Activated T-helper 2 cell treated with anti-CD3 and anti-CD28 coated beads, Interferon-gamma antibody, Interleukin-2, Interleukin-4, amounts not matched to agents 10 μg/mL and 5 μg/mL and 100 μg/mL, durations not matched to agents 14 hours and 24 hours and 36 hours (primary cell): ENCODE measurements around the gene WIZ. TPM values are rescaled to one million over a fixed set of nuclear protein-coding genes. Genes with fewer than 3 reads are reported as not detected.
A peak's percentile ranks its signal among the peaks of the same experiment; 100 is the strongest.
"Not testable (repeated sequence)": the region's sequence is repeated elsewhere in the genome, so short reads cannot be mapped to it uniquely, and the experiment has no call there.

ENCODE experiments used
- DNase-seq: peaks from one replicate; pipeline ENCODE4 v3.0.0; 2021; ENCODE audit warnings: low spot score
- H3K27ac Mint-ChIP-seq: one replicate; pipeline ENCODE4 v1.8.0; 2021; ENCODE audit warnings: mixed read lengths
- H3K27me3 Mint-ChIP-seq: one replicate; pipeline ENCODE4 v1.8.0; 2021; ENCODE audit warnings: low read depth, mixed read lengths
- H3K36me3 Mint-ChIP-seq: one replicate; pipeline ENCODE4 v1.8.0; 2021; ENCODE audit warnings: low read depth, mixed read lengths
- H3K4me1 Mint-ChIP-seq: one replicate; pipeline ENCODE4 v1.8.0; 2021; ENCODE audit warnings: low read depth, mixed read lengths
- H3K4me3 Mint-ChIP-seq: one replicate; pipeline ENCODE4 v1.8.0; 2021; ENCODE audit warnings: low read depth, mild to moderate bottlenecking, moderate library complexity, mixed read lengths
- H3K9me3 Mint-ChIP-seq: one replicate; pipeline ENCODE4 v1.8.0; 2021; ENCODE audit warnings: mixed read lengths
- intact Hi-C: fragments of 100-400 bp; cut with micrococcal nuclease; formaldehyde crosslinking; loops from one replicate; pipeline ENCODE4 v1.15.1; 2023
- total RNA-seq: library from RNA; stranded (reverse); gene quantifications from 2 replicates; pipeline ENCODE4 v1.2.3, GENCODE V29; 2022

Gene WIZ
- total RNA-seq, 1 donor from 2014 or later = 30.1 TPM

- H3K27ac Mint-ChIP-seq, H3K36me3 Mint-ChIP-seq, H3K4me3 Mint-ChIP-seq, H3K9me3 Mint-ChIP-seq, DNase-seq, intact Hi-C loops: not testable (repeated sequence)
- Mint-ChIP-seq H3K4me1 (peaks cover 13% of the 10 kb centered on the region), H3K27me3 (peaks cover 10% of the 10 kb centered on the region)
Measured at GRCh38 chr19:15473821-15474220, 24.1 kb upstream of the WIZ start.

GRCh38 chr19:15471639-15472101, 21.9 kb upstream of the WIZ start:
- peaks cover 33% of the 10 kb centered on the region for H3K4me1 Mint-ChIP-seq
- intact Hi-C loops = no loop called here

DNA sequence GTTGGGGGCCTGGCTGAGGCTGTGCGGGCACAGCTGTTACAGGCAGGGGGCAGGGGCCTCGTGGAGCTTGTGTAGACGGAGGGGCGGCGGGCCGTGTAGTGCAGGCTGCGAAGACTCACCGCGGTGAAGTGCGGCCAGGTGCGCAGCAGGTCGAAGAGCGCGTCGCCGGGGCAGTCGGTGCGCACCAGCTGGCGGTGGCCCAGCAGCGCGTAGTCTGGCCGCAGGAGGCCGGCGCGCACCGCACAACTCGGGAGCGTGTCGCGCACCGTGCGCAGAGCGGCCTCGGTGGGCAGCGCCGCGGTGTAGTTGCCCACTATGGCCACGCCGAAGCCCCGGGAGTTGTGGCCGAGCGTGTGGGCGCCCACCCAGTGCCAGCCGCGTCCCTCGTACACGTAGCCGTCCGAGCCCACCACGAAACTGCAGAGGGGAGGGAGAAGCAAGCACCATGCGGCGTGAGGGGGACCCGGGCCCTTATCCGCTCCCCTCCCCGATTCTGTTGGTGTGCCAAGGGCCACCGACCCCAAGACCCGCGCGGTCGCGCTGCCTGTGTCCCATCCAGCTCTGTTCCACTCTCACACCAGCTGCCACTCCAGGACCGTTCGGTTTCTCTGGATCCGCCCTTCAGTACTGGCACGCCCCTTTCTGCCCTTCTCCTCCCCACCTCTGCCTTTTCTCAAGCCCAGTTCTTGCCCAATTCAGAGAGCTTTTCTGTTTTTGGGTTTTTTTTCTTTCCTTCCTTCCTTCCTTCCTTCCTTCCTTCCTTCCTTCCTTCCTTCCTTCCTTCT, 19.9 kb upstream of the WIZ start:
- H3K4me3 Mint-ChIP-seq = peak overlapping the region; percentile 45
- peaks cover 42% of the 10 kb centered on the region for H3K4me1 Mint-ChIP-seq
- no peak overlapping the region for H3K27ac Mint-ChIP-seq
- H3K36me3 Mint-ChIP-seq = peaks cover 21% of the 10 kb centered on the region
- intact Hi-C loops = loop anchor here (10.0 kb wide), 1 partner anchor 605 kb away; the partner anchor contains the start of gene TPM4
- peaks cover 14% of the 10 kb centered on the region for H3K27me3 Mint-ChIP-seq
- H3K9me3 Mint-ChIP-seq = peaks cover 3% of the 10 kb centered on the region
- no peak for DNase-seq

More at GRCh38 chr19:15471639-15472101, 21.9 kb upstream of the WIZ start:
- peaks cover 16% of the 10 kb centered on the region for H3K36me3 Mint-ChIP-seq
- no peak overlapping the region for H3K27ac Mint-ChIP-seq
- peaks cover 3% of the 10 kb centered on the region for H3K9me3 Mint-ChIP-seq
- H3K4me3 Mint-ChIP-seq = no peak overlapping the region
- H3K27me3 Mint-ChIP-seq = peaks cover 14% of the 10 kb centered on the region
- DNase-seq = no peak

DNA sequence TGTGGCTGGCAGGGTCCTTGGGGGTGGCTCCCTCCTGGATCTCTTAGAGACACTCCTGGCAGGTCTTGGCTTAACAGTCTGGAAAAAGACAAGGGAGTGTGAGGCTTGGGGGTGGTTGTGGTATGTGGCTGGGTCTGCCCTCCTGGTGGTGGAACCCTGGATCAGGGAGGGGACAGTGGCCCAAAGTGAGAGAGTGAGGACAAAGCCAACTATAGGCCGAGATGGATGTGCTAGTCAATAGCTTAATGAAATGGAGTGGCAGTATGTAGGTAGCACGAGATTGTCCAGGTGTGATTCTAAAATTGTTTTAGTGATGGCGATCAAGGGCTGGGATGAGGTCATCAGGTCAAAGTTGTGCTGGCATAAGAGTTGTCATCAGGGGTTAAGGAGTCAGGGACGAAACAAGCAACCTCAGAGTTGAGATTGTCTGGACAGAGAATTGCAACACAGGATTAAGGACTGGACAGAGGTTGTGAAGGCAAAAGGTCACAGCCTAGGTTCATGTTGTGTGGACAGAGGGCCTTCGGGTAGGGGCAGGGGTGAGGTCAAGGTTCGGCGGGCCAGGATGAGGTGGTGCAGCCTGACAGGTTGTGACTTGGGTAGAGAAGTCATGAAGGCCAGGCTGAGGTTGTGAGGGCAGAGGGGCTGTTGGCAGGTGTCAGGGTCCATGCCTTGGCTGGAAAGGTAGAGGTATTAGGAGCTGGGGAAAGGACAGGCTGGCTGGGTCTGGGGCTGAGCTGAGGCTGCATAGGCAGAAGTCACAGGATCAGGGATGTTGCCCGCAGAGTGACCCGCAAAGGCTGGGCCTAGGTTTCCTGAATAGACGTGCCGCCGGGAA, 19.1 kb upstream of the WIZ start:
- intact Hi-C loops = loop anchor here (10.0 kb wide), 1 partner anchor 606 kb away; the partner anchor contains the start of gene TPM4
- Mint-ChIP-seq H3K27ac (peak overlapping the region; percentile 1), H3K27me3 (peaks cover 14% of the 10 kb centered on the region), H3K4me1 (peaks cover 46% of the 10 kb centered on the region), H3K4me3 (peak overlapping the region; percentile 43), H3K9me3 (peaks cover 3% of the 10 kb centered on the region), H3K36me3 (peaks cover 25% of the 10 kb centered on the region)
- DNase-seq = no peak

- peaks cover 45% of the 10 kb centered on the region for H3K4me1 Mint-ChIP-seq
- peak overlapping the region; percentile 90 for H3K27ac Mint-ChIP-seq
- H3K9me3 Mint-ChIP-seq = peaks cover 3% of the 10 kb centered on the region
- DNase-seq = no peak
- intact Hi-C loops = loop anchor here (1.0 to 10.0 kb wide), 7 partner anchors 35 to 607 kb away; partner anchors contain the start of genes AKAP8 and TPM4
- H3K36me3 Mint-ChIP-seq = peaks cover 32% of the 10 kb centered on the region
- H3K4me3 Mint-ChIP-seq = peak overlapping the region; percentile 60
- H3K27me3 Mint-ChIP-seq = peaks cover 14% of the 10 kb centered on the region
Measured at GRCh38 chr19:15467734-15468214, 18.0 kb upstream of the WIZ start.

DNA sequence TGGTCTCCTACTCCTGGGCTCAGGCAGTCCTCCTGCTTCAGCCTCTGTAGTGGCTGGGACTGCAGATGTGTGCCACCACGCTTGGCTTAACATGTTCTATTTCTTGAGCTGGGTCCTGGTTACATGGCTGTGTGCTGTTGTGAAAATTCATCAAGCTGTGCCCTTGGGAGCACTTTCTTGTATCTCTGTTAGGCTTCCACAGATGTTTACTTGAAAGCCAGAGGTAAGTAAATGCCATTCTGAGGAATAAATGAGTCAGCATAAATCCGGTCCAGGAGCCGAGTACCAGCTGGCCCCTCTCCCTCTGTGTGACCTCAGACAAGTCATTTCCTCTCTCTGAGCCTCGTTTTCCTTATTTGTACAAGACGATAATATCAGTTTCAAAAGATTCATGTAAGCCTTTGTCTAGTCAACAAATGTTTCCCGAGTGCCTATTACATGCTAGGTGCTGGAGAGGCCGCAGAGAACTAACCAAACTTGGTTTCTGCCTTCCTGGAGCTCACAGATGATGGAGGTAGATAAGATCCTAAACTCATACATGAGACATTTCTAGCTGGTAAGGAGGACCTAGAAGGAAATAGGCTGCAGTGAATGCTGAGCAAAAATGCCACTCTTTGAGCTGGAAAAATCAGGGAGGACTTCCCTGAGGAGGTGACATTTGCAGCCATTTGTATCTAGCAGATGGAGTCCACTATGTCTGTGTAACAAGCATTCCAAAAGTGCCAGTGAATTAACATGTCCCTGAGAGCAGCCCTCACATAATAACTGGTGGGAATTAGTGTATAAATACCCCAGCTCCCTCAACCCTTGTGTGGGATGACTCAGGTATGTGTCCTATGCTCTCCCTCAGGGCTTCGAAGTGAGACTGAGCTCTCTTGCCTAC, 17.3 kb upstream of the WIZ start:
- intact Hi-C loops = loop anchor here (1.0 to 10.0 kb wide), 7 partner anchors 35 to 608 kb away; partner anchors contain the start of genes AKAP8 and TPM4
- peak overlapping the region; percentile 43 for H3K4me3 Mint-ChIP-seq
- peaks cover 38% of the 10 kb centered on the region for H3K36me3 Mint-ChIP-seq

GRCh38 chr19:15464394-15465385, 14.9 kb upstream of the WIZ start, which contains the start of gene RASAL3:
Gene RASAL3, minus strand, starts transcription at chr19:15464544. Its CDS starts 186 bp downstream, at chr19:15464358.
- intact Hi-C loops = loop anchor here (10.0 kb wide), 1 partner anchor 610 kb away; the partner anchor contains the start of gene TPM4
- peak within 1 kb of the TSS; percentile 93 for H3K4me3 Mint-ChIP-seq
- peak; percentile 61 for DNase-seq
- peaks cover 58% of the 10 kb centered on the region for H3K36me3 Mint-ChIP-seq
- H3K9me3 Mint-ChIP-seq = peaks cover 3% of the 10 kb centered on the region
- peaks cover 53% of the 10 kb centered on the region for H3K4me1 Mint-ChIP-seq
- H3K27me3 Mint-ChIP-seq = peaks cover 10% of the 10 kb centered on the region
- H3K27ac Mint-ChIP-seq = peak within 1 kb of the TSS; percentile 93

More for the DNA sequence above, 17.3 kb upstream of the WIZ start:
- Mint-ChIP-seq H3K9me3 (peaks cover 3% of the 10 kb centered on the region), H3K27me3 (peaks cover 14% of the 10 kb centered on the region), H3K27ac (peak overlapping the region; percentile 85), H3K4me1 (peaks cover 49% of the 10 kb centered on the region)
- DNase-seq = peak; percentile 69

DNA sequence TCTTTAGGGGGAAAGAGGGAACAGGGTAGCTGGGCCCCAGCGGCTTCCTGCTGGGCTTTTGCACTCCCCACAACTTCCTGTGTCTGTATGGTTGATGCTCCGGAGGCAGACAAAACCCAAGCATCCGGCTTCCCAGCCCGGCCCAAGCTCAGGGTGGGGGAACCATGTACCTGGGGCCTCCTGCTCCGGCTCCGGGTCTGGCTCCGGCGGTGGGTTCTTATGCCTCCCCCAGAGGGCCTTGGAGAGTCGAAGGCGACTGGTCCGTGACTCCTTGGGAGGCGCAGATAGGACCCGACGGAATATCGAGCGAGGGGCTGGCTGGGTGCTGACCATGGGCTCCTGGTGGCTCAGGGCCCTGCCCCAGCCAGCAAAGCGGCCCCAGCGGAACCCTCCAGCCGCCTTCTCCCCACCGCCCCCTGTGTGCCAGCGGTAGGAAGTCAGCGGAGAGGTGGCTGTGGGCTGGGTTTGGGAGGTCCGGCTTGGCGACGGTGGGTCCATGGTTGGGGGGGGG, 14.2 kb upstream of the WIZ start:
- Mint-ChIP-seq H3K4me3 (peak overlapping the region; percentile 93), H3K4me1 (peaks cover 49% of the 10 kb centered on the region), H3K27ac (peak overlapping the region; percentile 93), H3K9me3 (peaks cover 3% of the 10 kb centered on the region), H3K27me3 (peaks cover 5% of the 10 kb centered on the region), H3K36me3 (peaks cover 60% of the 10 kb centered on the region)
- peak; percentile 74 for DNase-seq
- intact Hi-C loops = loop anchor here (10.0 kb wide), 1 partner anchor 611 kb away; the partner anchor contains the start of gene TPM4

DNA sequence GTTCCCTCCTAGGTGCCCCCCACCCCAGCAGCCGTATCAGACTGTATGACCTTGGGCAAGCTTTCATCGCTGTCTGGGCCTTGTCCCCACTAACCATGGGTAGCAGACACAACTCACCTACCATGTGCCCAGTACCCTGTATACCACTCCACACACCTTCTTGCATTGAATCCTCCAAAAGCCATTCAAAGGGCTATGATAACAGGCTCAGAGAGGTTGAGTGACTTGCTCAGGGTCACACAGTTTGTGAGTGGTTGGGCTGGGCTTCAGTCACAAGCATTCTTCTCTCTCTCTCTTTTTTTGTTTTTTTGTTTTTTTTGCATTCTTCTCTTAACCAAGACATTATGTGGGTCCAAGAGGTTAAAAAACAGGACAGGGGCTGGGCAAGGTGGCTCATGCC, 11.9 kb upstream of the WIZ start:
- Mint-ChIP-seq H3K4me1 (peaks cover 28% of the 10 kb centered on the region), H3K27ac (peak overlapping the region; percentile 51), H3K4me3 (no peak overlapping the region), H3K36me3 (peaks cover 62% of the 10 kb centered on the region), H3K27me3 (no peaks in the 10 kb centered on the region), H3K9me3 (no peaks in the 10 kb centered on the region)
- intact Hi-C loops = loop anchor here (10.0 kb wide), 1 partner anchor 613 kb away; the partner anchor contains the start of gene TPM4
- DNase-seq = no peak

DNA sequence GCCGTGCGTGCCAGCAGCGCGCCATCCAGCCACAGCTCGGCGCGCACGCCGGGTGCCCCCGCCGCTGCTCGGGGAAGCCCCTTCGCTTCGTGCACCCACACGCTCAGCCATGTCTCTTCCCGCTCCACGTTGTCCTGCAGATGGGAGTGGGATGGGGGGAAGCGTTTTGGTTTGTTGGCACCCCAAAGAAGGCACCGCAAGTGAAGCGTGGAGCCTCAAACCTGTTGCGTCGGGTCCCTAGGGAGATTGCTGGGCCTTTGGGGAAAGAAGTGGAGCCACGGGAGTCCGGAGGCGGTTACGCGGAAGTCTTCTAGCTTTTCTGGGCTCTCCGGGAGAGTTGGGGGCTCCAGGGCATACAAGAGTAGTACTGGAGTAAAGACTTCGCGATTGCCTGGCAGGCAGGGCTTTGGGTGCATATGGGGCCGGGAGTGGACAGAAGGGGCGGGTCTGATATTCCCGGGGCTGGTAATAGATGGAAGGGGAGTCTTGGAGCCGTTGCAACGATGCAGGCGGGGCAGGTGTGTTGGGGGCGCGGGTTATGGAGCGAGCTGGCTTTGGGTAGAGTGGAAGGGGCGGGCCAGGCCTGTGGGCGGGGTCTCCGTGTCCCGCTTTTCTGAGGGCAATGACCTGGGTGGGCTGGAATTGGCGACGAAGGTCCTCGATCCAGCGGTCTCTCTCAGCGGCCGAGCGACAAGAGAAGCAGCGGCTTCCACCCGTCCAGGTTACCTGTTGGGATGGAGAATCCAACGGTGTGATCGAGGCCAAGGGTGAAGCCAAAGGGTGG, 8.1 kb upstream of the WIZ start:
- no peaks in the 10 kb centered on the region for H3K27me3 Mint-ChIP-seq
- H3K9me3 Mint-ChIP-seq = no peaks in the 10 kb centered on the region
- intact Hi-C loops = no loop called here
- no peak overlapping the region for H3K4me3 Mint-ChIP-seq
- no peak overlapping the region for H3K27ac Mint-ChIP-seq
- peaks cover 77% of the 10 kb centered on the region for H3K36me3 Mint-ChIP-seq
- no peak for DNase-seq
- peaks cover 12% of the 10 kb centered on the region for H3K4me1 Mint-ChIP-seq
